ENCODE results near the gene KRTAP15-1.

The KRTAP15-1 gene

GRCh38 chr21:30487336-30487735 is 47.3 kb downstream of the KRTAP15-1 start, which contains the start of gene KRTAP19-2:
Gene KRTAP19-2 (minus strand): TSS chr21:30487436. CDS start chr21:30487348, 88 bp downstream.
- no peak for DNase-seq (ENCODE audit: low read depth in 2 of 2)

Data from stimulated activated CD8-positive, alpha-beta memory T cell treated with anti-CD3 and anti-CD28 coated beads, Interleukin-2, amount 100 ng/mL, for 48 hours (primary cell).